SU-DHL-6 (cell line): ENCODE measurements around the gene RPRD1B.

Experiments
- H2AFZ ChIP-seq: fragments of 200-600 bp; sonication (generic); 2 replicates; pipeline ENCODE4 v1.6.1; 2014; ENCODE audit warnings: low read depth, mild to moderate bottlenecking, moderate library complexity, mixed read lengths, antibody characterized with exemption, low read length; ENCODE audit not compliant: severe bottlenecking
- H3F3A ChIP-seq: fragments of 200-600 bp; shearing (Covaris generic); 2 replicates; pipeline ENCODE4 v1.6.0; 2016; ENCODE audit warnings: antibody characterized with exemption, mild to moderate bottlenecking; ENCODE audit not compliant: insufficient read depth
- H3K27ac ChIP-seq: fragments of 200-600 bp; sonication (generic); 2 replicates; pipeline ENCODE4 v1.5.1; 2016; ENCODE audit warnings: low read depth, mild to moderate bottlenecking, low read length, moderate library complexity, mixed read lengths
- H3K27me3 ChIP-seq: fragments of 200-600 bp; sonication (generic), shearing (Covaris generic); 2 replicates; pipeline ENCODE4 v1.6.0; 2014; ENCODE audit warnings: mild to moderate bottlenecking, low read length
- H3K36me3 ChIP-seq: fragments of 200-600 bp; sonication (generic); 2 replicates; pipeline ENCODE4 v1.6.1; 2014; ENCODE audit warnings: mild to moderate bottlenecking, low read length, mixed read lengths
- H3K4me2 ChIP-seq: fragments of 300-600, 200-600 bp; shearing (Covaris generic), sonication (generic); 2 replicates; pipeline ENCODE4 v1.6.0; 2014; ENCODE audit warnings: low read length, low read depth, mild to moderate bottlenecking; ENCODE audit not compliant: poor library complexity, severe bottlenecking
- H3K4me3 ChIP-seq: fragments of 200-600 bp; sonication (generic); 2 replicates; pipeline ENCODE4 v1.5.1; 2014; ENCODE audit warnings: antibody characterized with exemption, low read length, mild to moderate bottlenecking, mixed read lengths; ENCODE audit not compliant: insufficient read depth, poor library complexity, severe bottlenecking
- H3K79me2 ChIP-seq: fragments of 200-600 bp; sonication (generic); 2 replicates; pipeline ENCODE4 v1.6.1; 2014; ENCODE audit warnings: mild to moderate bottlenecking, low read length, moderate library complexity; ENCODE audit not compliant: insufficient read depth
- H3K9ac ChIP-seq: fragments of 200-600 bp; sonication (generic); 2 replicates; pipeline ENCODE4 v1.7.0; 2014; ENCODE audit warnings: mild to moderate bottlenecking, low read length
- H3K9me2 ChIP-seq: fragments of 200-600 bp; sonication (generic); replicated peaks from 2 replicates; pipeline ENCODE4 v1.6.1; 2014; ENCODE audit warnings: low read length; ENCODE audit not compliant: insufficient read depth
- H3K9me3 ChIP-seq: fragments of 200-600 bp; sonication (generic); 2 replicates; pipeline ENCODE4 v1.6.1; 2014; ENCODE audit warnings: low read length, mixed read lengths; ENCODE audit not compliant: insufficient read depth
- H4K20me1 ChIP-seq: fragments of 200-600 bp; sonication (generic); 2 replicates; pipeline ENCODE4 v1.6.1; 2014; ENCODE audit warnings: low read depth, mild to moderate bottlenecking, antibody characterized with exemption, low read length, moderate library complexity, mixed read lengths
- EZH2phosphoT487 ChIP-seq: fragments of 200-600 bp; sonication (generic), shearing (Covaris generic); conservative IDR thresholded peaks from 2 replicates; pipeline ENCODE4 v1.6.1; 2018; ENCODE audit warnings: mild to moderate bottlenecking, antibody characterized with exemption, low read length, moderate library complexity, mixed read lengths
- TF ChIP-seq, protein P1 (sequence below): fragments of 200-600 bp; sonication (generic); IDR thresholded peaks from one replicate; pipeline ENCODE4 v1.5.1; 2017; ENCODE audit warnings: antibody characterized with exemption, mild to moderate bottlenecking, low read length, moderate library complexity; ENCODE audit not compliant: insufficient read depth, poor library complexity, severe bottlenecking

The RPRD1B gene

GRCh38 chr20:38139156-38139912 is 105.8 kb downstream of the RPRD1B start:
- Histone ChIP-seq H3K36me3 (no peaks in the 10 kb centered on the region), H3K9me2 (no peaks in the 10 kb centered on the region), H3K79me2 (no peaks in the 10 kb centered on the region), H3K4me3 (no peak overlapping the region), H3K27me3 (no peaks in the 10 kb centered on the region), H2AFZ (no peak overlapping the region), H3K9ac (no peak overlapping the region), H3K4me2 (no peak overlapping the region), H3F3A (no peaks in the 10 kb centered on the region), H3K9me3 (no peaks in the 10 kb centered on the region), H3K27ac (no peak overlapping the region), H4K20me1 (no peaks in the 10 kb centered on the region)
- no peak for TF ChIP-seq EZH2phosphoT487
- TF ChIP-seq, protein P1, sequence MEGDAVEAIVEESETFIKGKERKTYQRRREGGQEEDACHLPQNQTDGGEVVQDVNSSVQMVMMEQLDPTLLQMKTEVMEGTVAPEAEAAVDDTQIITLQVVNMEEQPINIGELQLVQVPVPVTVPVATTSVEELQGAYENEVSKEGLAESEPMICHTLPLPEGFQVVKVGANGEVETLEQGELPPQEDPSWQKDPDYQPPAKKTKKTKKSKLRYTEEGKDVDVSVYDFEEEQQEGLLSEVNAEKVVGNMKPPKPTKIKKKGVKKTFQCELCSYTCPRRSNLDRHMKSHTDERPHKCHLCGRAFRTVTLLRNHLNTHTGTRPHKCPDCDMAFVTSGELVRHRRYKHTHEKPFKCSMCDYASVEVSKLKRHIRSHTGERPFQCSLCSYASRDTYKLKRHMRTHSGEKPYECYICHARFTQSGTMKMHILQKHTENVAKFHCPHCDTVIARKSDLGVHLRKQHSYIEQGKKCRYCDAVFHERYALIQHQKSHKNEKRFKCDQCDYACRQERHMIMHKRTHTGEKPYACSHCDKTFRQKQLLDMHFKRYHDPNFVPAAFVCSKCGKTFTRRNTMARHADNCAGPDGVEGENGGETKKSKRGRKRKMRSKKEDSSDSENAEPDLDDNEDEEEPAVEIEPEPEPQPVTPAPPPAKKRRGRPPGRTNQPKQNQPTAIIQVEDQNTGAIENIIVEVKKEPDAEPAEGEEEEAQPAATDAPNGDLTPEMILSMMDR = no peak

DNA sequence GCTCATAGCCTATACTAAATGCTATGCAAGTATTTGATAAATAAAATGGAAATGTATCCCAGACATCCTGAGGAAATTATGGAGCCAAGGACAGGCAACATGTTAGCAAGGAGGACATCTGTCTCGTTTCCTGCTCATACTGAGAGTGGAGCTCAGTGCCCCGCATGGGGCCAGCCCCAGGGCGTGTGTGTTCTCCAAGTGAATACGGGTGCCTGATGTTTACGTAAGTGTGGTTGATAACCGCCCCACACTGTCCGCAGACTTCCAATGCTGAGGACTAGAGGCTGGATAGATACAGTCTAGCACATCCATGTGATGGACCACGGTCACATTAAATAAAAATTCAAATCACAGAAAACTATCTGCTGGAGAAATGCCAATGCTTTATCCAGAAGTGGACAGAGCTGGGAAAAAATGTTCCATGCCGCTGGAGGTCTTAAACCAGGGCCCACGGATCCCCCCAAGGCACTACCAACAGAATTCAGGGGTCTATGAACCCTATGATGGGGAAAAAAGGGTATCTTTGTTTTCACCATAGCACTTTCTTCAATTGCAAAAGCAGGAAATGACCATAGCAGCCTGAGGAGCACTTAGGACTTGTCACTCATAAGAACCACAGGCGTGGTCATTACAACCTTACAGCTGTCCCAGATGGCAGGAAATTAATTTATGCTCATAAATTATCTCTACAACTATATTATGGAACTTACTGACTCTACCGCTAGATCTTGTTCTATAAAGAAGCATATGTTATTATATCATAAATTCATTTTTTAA is 106.6 kb downstream of the RPRD1B start:
- no peaks in the 10 kb centered on the region for H4K20me1 ChIP-seq
- no peaks in the 10 kb centered on the region for H3K27me3 ChIP-seq
- no peaks in the 10 kb centered on the region for H3K36me3 ChIP-seq
- no peak overlapping the region for H3K4me3 ChIP-seq
- TF ChIP-seq, protein P1 = no peak
- TF ChIP-seq EZH2phosphoT487 = no peak
- no peak overlapping the region for H3K9ac ChIP-seq
- no peak overlapping the region for H3K27ac ChIP-seq
- H3K9me2 ChIP-seq = no peaks in the 10 kb centered on the region
- H3F3A ChIP-seq = no peaks in the 10 kb centered on the region
- H2AFZ ChIP-seq = no peak overlapping the region
- no peaks in the 10 kb centered on the region for H3K79me2 ChIP-seq
- no peak overlapping the region for H3K4me2 ChIP-seq
- no peaks in the 10 kb centered on the region for H3K9me3 ChIP-seq

DNA sequence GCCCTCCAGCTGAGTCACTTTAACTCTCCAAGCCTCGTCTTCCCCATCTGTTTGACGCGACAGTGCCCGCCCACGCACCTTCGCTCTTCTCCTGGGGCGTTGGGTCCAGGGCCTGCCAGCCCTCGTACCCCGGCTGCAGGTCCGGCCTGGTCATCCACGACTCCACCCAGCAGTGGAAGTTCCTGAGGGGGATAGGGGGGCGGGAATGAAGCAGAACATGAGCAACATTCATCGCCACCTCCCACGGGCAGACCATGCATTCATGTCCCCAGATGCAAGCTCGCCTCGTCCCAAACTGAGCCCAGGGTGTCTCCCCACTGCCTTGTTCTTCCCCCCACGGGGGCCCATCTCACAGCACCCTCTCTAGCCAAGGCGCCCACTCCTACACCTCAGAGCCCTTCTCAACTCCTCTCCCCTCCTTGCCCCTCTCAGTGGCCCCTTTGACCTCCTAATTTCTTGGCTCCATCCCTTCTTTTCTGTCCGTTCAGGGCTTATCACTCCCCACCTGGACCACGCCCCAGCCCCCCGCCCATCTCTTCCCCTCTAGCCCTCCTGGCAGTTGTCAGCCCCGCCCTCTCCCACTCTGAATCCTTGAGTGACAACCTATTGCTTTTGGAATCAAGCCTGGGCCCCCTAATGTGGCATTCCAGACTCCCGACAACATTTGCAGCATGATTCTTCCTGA is 107.8 kb downstream of the RPRD1B start:
- no peaks in the 10 kb centered on the region for H3F3A ChIP-seq
- no peaks in the 10 kb centered on the region for H3K79me2 ChIP-seq
- H3K9me2 ChIP-seq = no peaks in the 10 kb centered on the region
- no peak overlapping the region for H2AFZ ChIP-seq
- no peak overlapping the region for H3K4me3 ChIP-seq
- H3K27me3 ChIP-seq = no peaks in the 10 kb centered on the region
- no peak overlapping the region for H3K27ac ChIP-seq
- H4K20me1 ChIP-seq = no peaks in the 10 kb centered on the region
- H3K4me2 ChIP-seq = no peak overlapping the region
- no peaks in the 10 kb centered on the region for H3K36me3 ChIP-seq
- H3K9ac ChIP-seq = no peak overlapping the region
- TF ChIP-seq EZH2phosphoT487 = no peak
- TF ChIP-seq, protein P1 = no peak
- no peaks in the 10 kb centered on the region for H3K9me3 ChIP-seq
